ENCODE results near the gene CDH13.

CDH13 gene

GRCh38 chr16:83814659-83814985, 1187.9 kb downstream of the CDH13 start:
- TF ChIP-seq FOXP2 (optimal IDR thresholded peaks at IDR 0.05; ENCODE audit: borderline replicate concordance, extremely low read depth, extremely low read length, insufficient read depth), result no peak
- TF ChIP-seq POLR2AphosphoS5 (IDR thresholded peaks at IDR 0.05; ENCODE audit: low read depth, low read length), result no peak
- TF ChIP-seq REST (IDR thresholded peaks at IDR 0.05; ENCODE audit: insufficient read depth in 1 of 2, low read depth in 2 of 2, low read length in 2 of 2), result no peak
- no peak for TF ChIP-seq TAF1 (IDR thresholded peaks at IDR 0.05; ENCODE audit: borderline replicate concordance, insufficient read depth, low read length)
- TF ChIP-seq SIN3A (IDR thresholded peaks at IDR 0.05; ENCODE audit: borderline replicate concordance, insufficient read depth, low read length), result no peak

GRCh38 chr16:83817022-83817421, 1190.3 kb downstream of the CDH13 start:
- TF ChIP-seq SIN3A (IDR thresholded peaks at IDR 0.05; ENCODE audit: borderline replicate concordance, insufficient read depth, low read length), result no peak
- TF ChIP-seq POLR2AphosphoS5 (IDR thresholded peaks at IDR 0.05; ENCODE audit: low read depth, low read length), result no peak
- TF ChIP-seq REST (IDR thresholded peaks at IDR 0.05; ENCODE audit: insufficient read depth in 1 of 2, low read depth in 2 of 2, low read length in 2 of 2), result no peak
- TF ChIP-seq FOXP2 (optimal IDR thresholded peaks at IDR 0.05; ENCODE audit: borderline replicate concordance, extremely low read depth, extremely low read length, insufficient read depth), result no peak
- no peak for TF ChIP-seq TAF1 (IDR thresholded peaks at IDR 0.05; ENCODE audit: borderline replicate concordance, insufficient read depth, low read length)

GRCh38 chr16:83818276-83818675, 1191.5 kb downstream of the CDH13 start:
- TF ChIP-seq SIN3A (IDR thresholded peaks at IDR 0.05; ENCODE audit: borderline replicate concordance, insufficient read depth, low read length) (no peak), FOXP2 (optimal IDR thresholded peaks at IDR 0.05; ENCODE audit: borderline replicate concordance, extremely low read depth, extremely low read length, insufficient read depth) (no peak), REST (IDR thresholded peaks at IDR 0.05; ENCODE audit: insufficient read depth in 1 of 2, low read depth in 2 of 2, low read length in 2 of 2) (no peak)

DNA sequence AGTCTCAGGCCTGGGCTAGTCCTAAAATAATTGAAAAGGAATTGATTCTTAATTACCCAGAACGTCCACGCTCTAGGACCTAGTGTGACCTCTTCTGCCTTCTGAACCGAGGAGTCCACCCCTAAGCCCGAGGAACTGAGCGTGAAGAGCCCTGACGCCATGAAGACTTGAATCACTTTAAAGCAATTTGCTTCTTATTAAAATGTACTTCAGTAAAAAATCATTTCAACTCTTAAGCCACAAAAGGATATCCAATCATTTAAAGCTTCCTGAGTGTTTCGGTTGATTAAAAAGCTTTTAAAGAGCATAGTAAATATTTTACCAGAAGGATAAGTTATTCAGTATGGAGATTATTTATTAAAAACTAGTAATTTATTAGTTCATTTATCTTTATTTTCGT, 1192.6 kb downstream of the CDH13 start:
- TF ChIP-seq TAF1 (IDR thresholded peaks at IDR 0.05; ENCODE audit: borderline replicate concordance, insufficient read depth, low read length), result no peak
- TF ChIP-seq REST (IDR thresholded peaks at IDR 0.05; ENCODE audit: insufficient read depth in 1 of 2, low read depth in 2 of 2, low read length in 2 of 2), result no peak
- TF ChIP-seq POLR2AphosphoS5 (IDR thresholded peaks at IDR 0.05; ENCODE audit: low read depth, low read length), result no peak
- no peak for TF ChIP-seq FOXP2 (optimal IDR thresholded peaks at IDR 0.05; ENCODE audit: borderline replicate concordance, extremely low read depth, extremely low read length, insufficient read depth)

- TF ChIP-seq FOXP2 (optimal IDR thresholded peaks at IDR 0.05; ENCODE audit: borderline replicate concordance, extremely low read depth, extremely low read length, insufficient read depth) (no peak), TAF1 (IDR thresholded peaks at IDR 0.05; ENCODE audit: borderline replicate concordance, insufficient read depth, low read length) (no peak), SIN3A (IDR thresholded peaks at IDR 0.05; ENCODE audit: borderline replicate concordance, insufficient read depth, low read length) (no peak), REST (IDR thresholded peaks at IDR 0.05; ENCODE audit: insufficient read depth in 1 of 2, low read depth in 2 of 2, low read length in 2 of 2) (no peak), POLR2AphosphoS5 (IDR thresholded peaks at IDR 0.05; ENCODE audit: low read depth, low read length) (no peak)
Measured at GRCh38 chr16:83826146-83826913, 1199.6 kb downstream of the CDH13 start.
